DND-41 (cell line): Measurements from ENCODE around the gene RNFT2.

Experiments used
- CTCF ChIP-seq: IDR thresholded peaks from 2 replicates; pipeline ENCODE4 v1.5.1; 2012; ENCODE audit warnings: borderline replicate concordance, low read length, moderate library complexity, mild to moderate bottlenecking; ENCODE audit not compliant: poor library complexity, severe bottlenecking; ENCODE audit errors: extremely low read depth
- EZH2 ChIP-seq: IDR thresholded peaks from 3 replicates; pipeline ENCODE4 v1.6.1; 2012; ENCODE audit warnings: borderline replicate concordance, low read depth, mild to moderate bottlenecking, moderate library complexity, low read length, inconsistent platforms; ENCODE audit not compliant: severe bottlenecking

DNA sequence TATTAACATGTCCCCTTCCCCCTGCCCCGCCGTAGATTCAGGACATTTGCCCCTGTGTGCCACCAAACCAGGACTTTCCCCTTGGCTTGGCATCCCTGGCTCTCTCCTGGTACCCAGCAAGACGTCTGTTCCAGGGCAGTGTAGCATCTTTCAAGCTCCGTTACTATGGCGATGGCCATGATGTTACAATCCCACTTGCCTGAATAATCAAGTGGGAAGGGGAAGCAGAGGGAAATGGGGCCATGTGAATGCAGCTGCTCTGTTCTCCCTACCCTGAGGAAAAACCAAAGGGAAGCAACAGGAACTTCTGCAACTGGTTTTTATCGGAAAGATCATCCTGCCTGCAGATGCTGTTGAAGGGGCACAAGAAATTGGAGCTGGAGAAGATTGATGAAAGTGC, 114.2 kb downstream of the RNFT2 start:
- TF ChIP-seq CTCF (no peak), EZH2 (no peak)
